ENCODE data around the gene PPP1R18.

The PPP1R18 gene

GRCh38 chr6:30657454-30657853 lies 29.0 kb downstream of the PPP1R18 start:
- FAIRE-seq, result no peak

DNA sequence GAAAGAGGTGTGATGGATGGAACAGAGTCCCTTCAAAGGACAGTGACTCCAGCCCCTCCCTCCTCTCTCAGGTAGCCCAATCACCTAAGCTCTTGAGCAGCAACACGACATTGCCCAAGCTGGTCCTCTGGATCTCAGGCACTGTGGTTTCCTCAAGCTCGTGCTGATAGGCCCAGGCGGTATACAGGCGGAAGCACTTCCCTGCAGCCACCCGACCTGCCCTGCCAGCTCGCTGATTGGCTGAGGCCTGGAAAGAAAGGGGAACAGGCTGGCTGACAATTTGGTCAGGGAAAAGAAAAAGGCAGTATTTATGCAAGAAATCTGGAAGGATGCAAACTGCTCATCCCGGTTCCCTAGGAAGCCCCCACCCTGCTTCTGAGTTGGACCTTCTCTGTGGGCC lies 29.9 kb downstream of the PPP1R18 start:
- no peak for FAIRE-seq

- no peak for FAIRE-seq
These were observed 30.7 kb downstream of the PPP1R18 start for GRCh38 chr6:30655743-30656094.

GRCh38 chr6:30654798-30655742 lies 31.4 kb downstream of the PPP1R18 start:
- no peak for FAIRE-seq

DNA sequence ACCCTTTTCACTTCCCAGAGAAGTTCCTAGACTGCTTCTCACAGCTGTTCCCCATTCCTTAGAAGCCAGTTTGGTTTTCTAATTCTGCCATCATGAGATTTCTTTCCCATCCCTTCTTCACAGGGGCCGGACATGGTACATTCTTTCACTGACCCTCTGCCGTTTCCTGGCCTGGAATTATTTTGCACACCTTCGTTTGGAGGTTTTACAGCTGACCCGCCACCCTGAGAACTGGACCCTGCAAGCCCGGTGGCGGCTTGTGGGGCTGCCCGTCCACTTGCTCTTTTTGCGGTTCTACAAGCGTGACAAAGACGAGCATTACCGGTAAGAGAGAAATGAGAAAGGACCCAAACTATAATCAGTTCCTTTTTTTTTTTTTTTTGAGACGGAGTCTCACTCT lies 35.3 kb downstream of the PPP1R18 start:
- no peak for FAIRE-seq

DNA sequence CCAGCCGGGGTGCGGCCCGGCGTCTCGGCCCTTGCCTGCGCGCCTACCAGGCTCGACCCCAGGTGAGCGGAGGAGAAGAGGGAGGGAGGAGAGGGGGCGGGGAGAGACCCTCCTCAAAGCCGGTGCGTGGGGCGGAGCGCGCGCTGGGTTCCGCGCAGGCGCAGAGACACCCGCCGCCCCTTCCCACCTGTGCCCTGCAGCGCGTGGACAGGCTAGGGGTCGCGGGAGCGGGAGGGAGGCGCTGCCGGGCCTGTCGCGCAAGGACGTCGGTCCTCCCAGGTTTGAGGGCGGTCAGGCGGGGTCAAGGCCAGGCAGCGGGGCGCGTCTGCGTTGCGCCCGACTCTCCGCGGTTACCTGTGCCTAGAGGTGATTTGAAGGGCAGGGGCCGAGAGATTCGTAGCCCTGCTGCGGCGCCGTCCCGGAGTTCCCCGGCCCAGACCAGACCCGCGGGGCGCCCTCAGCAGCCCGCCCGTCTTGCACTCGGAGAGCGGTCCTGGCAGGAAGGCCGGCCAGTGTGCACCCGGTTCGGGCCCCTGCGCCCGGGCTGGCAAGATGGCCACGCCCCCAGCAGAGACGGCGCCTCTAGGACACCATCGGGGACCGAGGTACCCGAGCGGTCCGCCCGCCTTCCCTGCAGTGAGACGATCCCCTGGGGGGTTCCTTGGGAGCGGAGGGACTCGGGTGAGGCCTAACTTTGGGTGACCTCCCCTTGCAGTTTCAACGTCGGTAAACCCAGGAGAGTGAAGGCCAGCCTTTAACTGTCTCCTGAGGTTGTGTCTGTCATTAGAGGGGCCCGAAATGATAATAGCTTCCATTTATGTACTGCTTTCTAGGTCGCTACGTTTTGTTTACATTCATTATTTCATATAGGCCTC lies 39.0 kb downstream of the PPP1R18 start:
- FAIRE-seq, result no peak

- FAIRE-seq, result no peak
These were observed 39.8 kb downstream of the PPP1R18 start, which contains the start of gene C6orf136 for GRCh38 chr6:30646450-30647241. C6orf136 (plus strand) TSS chr6:30647133; CDS start chr6:30647232, 99 bp downstream.

DNA sequence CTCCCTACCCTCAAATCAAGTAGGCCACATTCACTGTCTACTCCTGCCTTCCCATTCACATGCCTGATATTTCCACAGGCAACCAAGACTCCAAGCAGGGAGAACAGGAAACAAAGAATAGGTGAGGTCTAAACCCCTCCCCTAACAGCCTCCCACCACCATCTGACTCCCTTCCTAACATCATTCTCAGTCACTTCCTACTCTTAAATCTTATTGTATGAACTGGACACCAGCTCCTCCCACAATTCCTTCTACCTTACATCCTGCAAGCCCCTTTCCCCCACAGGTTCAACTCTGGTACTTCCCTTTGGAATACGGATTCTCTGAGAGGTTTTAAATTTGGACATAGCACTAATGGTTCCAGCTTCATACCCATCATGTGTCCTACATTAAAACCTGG lies 40.5 kb downstream of the PPP1R18 start:
- FAIRE-seq, result no peak

DNA sequence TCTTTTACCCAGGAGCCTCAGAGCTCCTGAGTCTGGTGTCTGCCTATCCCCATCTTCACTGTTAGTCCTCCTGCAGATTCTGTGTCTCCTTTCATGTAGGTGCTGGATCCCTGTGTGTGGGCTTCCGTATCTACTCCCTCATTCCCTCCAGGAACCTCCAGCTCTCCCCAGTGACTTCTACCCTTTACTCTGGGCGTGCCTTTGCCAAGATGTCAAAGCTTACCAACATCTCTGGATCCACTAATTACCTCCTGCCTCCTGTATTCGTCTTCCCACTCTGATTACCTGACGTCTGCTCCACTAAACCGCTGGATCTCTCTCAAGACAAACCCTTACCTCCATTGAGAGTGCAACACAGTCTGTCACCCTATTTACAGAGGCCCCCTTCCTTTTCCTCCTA lies 41.7 kb downstream of the PPP1R18 start:
- FAIRE-seq, result no peak

- no peak for FAIRE-seq
These were observed 42.8 kb downstream of the PPP1R18 start for GRCh38 chr6:30643656-30644055.

DNA sequence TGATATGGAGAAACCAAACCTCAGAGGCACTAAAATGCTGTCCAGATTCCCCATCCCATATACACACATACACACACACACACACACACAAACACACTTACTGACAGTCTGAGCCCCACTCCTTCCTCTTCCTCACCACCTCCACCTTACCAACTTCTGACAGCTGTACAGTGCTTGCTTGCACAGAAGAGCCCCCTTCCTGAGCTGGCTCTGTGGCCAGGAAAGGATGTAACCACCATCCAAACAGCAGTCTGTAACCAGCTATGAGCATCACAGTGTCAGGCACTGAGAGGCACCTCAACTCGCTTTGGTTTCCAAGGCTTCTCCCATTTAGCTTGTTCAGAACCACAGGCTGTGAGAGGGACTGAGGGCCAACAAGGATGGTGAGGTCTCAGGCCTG lies 45.4 kb downstream of the PPP1R18 start:
- no peak for FAIRE-seq

- no peak for FAIRE-seq
These were observed 46.0 kb downstream of the PPP1R18 start for GRCh38 chr6:30640481-30640880.

- no peak for FAIRE-seq
These were observed 50.6 kb downstream of the PPP1R18 start for GRCh38 chr6:30635834-30636233.

DNA sequence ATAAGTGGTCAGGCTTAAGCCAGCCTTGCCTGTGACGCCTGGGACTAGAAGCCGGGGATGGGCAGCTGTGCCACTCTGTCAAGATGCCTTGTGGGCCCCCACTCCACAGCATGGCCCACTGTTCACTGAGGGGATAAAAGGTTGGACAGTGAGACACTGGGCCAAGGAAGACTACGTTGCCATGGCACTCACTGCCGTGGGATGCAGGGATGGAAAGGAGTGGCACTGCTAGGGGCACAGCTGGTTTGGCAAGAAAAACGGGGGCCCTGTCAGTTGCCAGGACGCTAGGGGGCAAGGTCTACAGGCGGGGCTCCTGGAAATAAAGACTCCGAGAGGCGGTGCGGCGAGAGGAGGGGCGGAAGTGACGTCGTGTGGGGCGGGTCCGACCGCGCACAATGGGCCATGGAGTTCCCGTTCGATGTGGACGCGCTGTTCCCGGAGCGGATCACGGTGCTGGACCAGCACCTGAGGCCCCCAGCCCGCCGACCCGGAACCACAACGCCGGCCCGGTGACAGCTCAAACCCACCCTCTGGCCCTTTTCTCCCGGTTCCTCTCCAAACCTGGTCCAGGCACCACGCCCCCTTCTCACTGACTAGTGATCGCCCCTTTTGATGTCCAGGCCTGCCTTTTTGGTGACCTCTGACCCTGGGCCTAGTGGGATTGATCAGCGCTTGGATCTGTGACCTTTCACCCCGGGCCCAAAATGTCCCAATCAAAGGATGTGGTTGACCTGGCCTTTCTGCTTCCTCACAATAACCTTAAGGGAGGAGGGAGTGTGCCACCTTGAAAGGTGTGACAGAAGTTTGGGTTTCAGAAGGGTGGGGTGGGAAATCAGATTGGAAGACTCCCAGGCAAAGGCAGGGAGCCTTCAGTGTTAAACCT lies 59.7 kb downstream of the PPP1R18 start, which contains the start of gene ATAT1:
Gene ATAT1 (plus strand): TSS at position 391 of the 883 bp plus-strand sequence.
- no peak for FAIRE-seq
